C4-2B (cell line): Measurements from ENCODE around the gene HDAC4.

Experiments used
- CTCF ChIP-seq: fragments of 450-650 bp; conservative IDR thresholded peaks from 2 replicates; pipeline ENCODE4 v1.5.1; 2017; ENCODE audit warnings: mild to moderate bottlenecking
- ZFX ChIP-seq: fragments of 450-650 bp; IDR thresholded peaks from 2 replicates; pipeline ENCODE4 v1.6.1; 2017

DNA sequence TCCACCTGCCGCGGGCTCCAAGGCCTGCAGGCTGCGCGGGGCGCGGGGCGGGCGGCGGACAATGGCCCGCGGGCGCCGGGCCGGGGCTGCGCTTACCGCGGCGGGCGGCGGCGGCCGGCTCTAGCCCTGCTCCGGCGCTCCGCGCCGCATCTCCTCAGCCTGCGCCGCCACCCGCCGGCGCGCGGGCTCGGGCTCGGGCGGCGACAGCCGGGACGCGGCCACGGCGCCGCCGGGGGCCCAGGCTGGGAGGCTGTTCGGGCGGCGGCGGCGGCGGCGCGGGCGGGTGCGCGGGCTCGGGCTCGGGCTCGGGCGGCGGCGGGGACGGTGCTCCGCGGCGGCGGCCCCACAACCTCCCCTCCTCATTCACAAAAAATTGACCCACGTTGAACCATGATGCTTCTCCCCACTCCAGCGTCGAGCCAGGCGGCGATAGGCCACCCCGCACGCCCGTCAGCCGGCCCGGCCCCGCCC, at the start of gene HDAC4:
- TF ChIP-seq CTCF (no peak), ZFX (no peak)
